HepG2 (cell line): ENCODE results near the gene CDCA5. TPM values are rescaled to one million over a fixed set of nuclear protein-coding genes. Genes with fewer than 3 reads are reported as not detected.
A peak's percentile ranks its signal among the peaks of the same experiment; 100 is the strongest.

Source experiments
- ATAC-seq: fragments of 200-7000 bp; cut with Tn5 transposase; 3 replicates; pipeline ENCODE4 v1.9.1; 2020; ENCODE audit warnings: mild to moderate bottlenecking, moderate library complexity
- BruUV-seq: library from RNA; stranded (reverse); fragments of 400-500 nt; replicated peaks from 2 replicates; lab custom pipeline; 2021; lab: Mats Ljungman, UMichigan
- CTCF ChIA-PET: fragments of 300-600 bp; formaldehyde crosslinking; extraction: SDS; loops from one replicate; lab custom pipeline; 2021; ENCODE audit warnings: low total read pairs, inconsistent platforms, low intra/inter-chr PET ratio; lab: Yijun Ruan, JAX
- POLR2A ChIA-PET: fragments of 350-600 bp; sonication (Branson Sonifier 250); formaldehyde crosslinking; loops from one replicate; lab custom pipeline; 2020; ENCODE audit warnings: antibody characterized with exemption, inconsistent platforms; lab: Yijun Ruan, JAX
- DNase-seq: peaks from one replicate; pipeline ENCODE4 v3.0.0-alpha.2; 2015; ENCODE audit warnings: low spot score
- FAIRE-seq: peaks from 3 replicates; lab custom pipeline; 2011; peaks lifted over from hg19 to GRCh38; lab: Jason Lieb, UNC
- H2AFZ ChIP-seq: one replicate; pipeline ENCODE4 v1.6.1; 2011; ENCODE audit warnings: low read length, inconsistent platforms
- H3K27ac ChIP-seq: fragments of 300-600 bp; 3 replicates; pipeline ENCODE4 v1.8.0; 2011; ENCODE audit warnings: mixed run types, mild to moderate bottlenecking, mixed read lengths, low read length, inconsistent platforms; ENCODE audit not compliant: insufficient read depth; ENCODE audit errors: extremely low read length
- H3K27me3 ChIP-seq, 2 experiments: fragments of 200-600 bp in 1 of 2; 2 replicates in 1 of 2; 3 replicates in 1 of 2; pipeline versions ENCODE4 v1.6.0 to v1.8.0; 2011; ENCODE audit warnings: low read length in 2 of 2, mild to moderate bottlenecking in 2 of 2, moderate library complexity in 2 of 2, inconsistent platforms in 1 of 2; ENCODE audit not compliant: insufficient read depth in 2 of 2, control insufficient read depth in 1 of 2
- H3K36me3 ChIP-seq, 2 experiments: fragments of 200-600 bp in 1 of 2; replicated peaks in 1 of 2; 2 replicates in 1 of 2; 3 replicates in 1 of 2; pipeline versions ENCODE4 v1.5.1 to v1.8.0; 2011; ENCODE audit warnings: low read length in 2 of 2, inconsistent platforms in 1 of 2; ENCODE audit not compliant: insufficient read depth in 2 of 2, control insufficient read depth in 1 of 2
- H3K4me1 ChIP-seq: 2 replicates; pipeline ENCODE4 v1.5.1; 2012; ENCODE audit warnings: low read length, inconsistent platforms; ENCODE audit not compliant: insufficient read depth
- H3K4me2 ChIP-seq: 2 replicates; pipeline ENCODE4 v1.6.0; 2011; ENCODE audit warnings: low read depth, low read length, inconsistent platforms
- H3K4me3 ChIP-seq, 3 experiments: fragments of 200-600 bp in 1 of 3; sonication (generic), shearing (Covaris generic) in 1 of 3; replicated peaks in 1 of 3; 2 replicates each; pipeline ENCODE4 v1.5.1; 2011 to 2016; ENCODE audit warnings: low read length in 3 of 3, inconsistent platforms in 2 of 3, low read depth in 2 of 3, mild to moderate bottlenecking in 2 of 3, control low read depth in 1 of 3, mixed read lengths in 1 of 3; ENCODE audit not compliant: insufficient read depth in 1 of 3
- H3K79me2 ChIP-seq: one replicate; pipeline ENCODE4 v1.6.1; 2011; ENCODE audit warnings: low read length, inconsistent platforms; ENCODE audit not compliant: insufficient read depth
- H3K9ac ChIP-seq: 2 replicates; pipeline ENCODE4 v1.6.0; 2011; ENCODE audit warnings: mild to moderate bottlenecking, low read depth, low read length, inconsistent platforms; ENCODE audit not compliant: insufficient read depth
- H3K9me3 ChIP-seq: 2 replicates; pipeline ENCODE4 v1.5.1; 2012; ENCODE audit warnings: mild to moderate bottlenecking, low read length
- H4K20me1 ChIP-seq: 2 replicates; pipeline ENCODE4 v1.6.0; 2011; ENCODE audit warnings: inconsistent platforms, mild to moderate bottlenecking, low read length, moderate library complexity; ENCODE audit not compliant: insufficient read depth
- ARID5B ChIP-seq: IDR thresholded peaks from 2 replicates; pipeline ENCODE4 v1.4.0; 2020; ENCODE audit warnings: mild to moderate bottlenecking, missing genetic modification reagents
- ASH2L ChIP-seq: fragments of 300-600, 200-600 bp; sonication (generic); IDR thresholded peaks from 2 replicates; pipeline ENCODE4 v1.7.0; 2017; ENCODE audit warnings: low read depth, mild to moderate bottlenecking, moderate library complexity, mixed read lengths, low read length; ENCODE audit not compliant: insufficient read length
- FOXO1 ChIP-seq: sonication (generic); formaldehyde crosslinking; IDR thresholded peaks from 2 replicates; pipeline ENCODE4 v1.4.0; 2020; ENCODE audit warnings: missing genetic modification reagents
- GMEB1 ChIP-seq: sonication (generic); formaldehyde crosslinking; IDR thresholded peaks from 2 replicates; pipeline ENCODE4 v1.5.1; 2020; ENCODE audit warnings: missing genetic modification reagents, mild to moderate bottlenecking, borderline replicate concordance
- PITX1 ChIP-seq: sonication (generic); formaldehyde crosslinking; IDR thresholded peaks from 2 replicates; pipeline ENCODE4 v1.5.1; 2020; ENCODE audit warnings: mild to moderate bottlenecking, missing genetic modification reagents
- TARDBP ChIP-seq: sonication (generic); formaldehyde crosslinking; IDR thresholded peaks from 2 replicates; pipeline ENCODE4 v1.8.0; 2022; ENCODE audit warnings: mild to moderate bottlenecking, missing genetic modification reagents
- ZNF550 ChIP-seq: sonication (generic); formaldehyde crosslinking; IDR thresholded peaks from 2 replicates; pipeline ENCODE4 v1.4.0; 2020; ENCODE audit warnings: mild to moderate bottlenecking, missing genetic modification reagents, borderline replicate concordance
- ZSCAN20 ChIP-seq: sonication (generic); formaldehyde crosslinking; IDR thresholded peaks from 2 replicates; pipeline ENCODE4 v1.4.0; 2020; ENCODE audit warnings: missing genetic modification reagents, mild to moderate bottlenecking, borderline replicate concordance
- ZSCAN22 ChIP-seq: sonication (generic); formaldehyde crosslinking; IDR thresholded peaks from 2 replicates; pipeline ENCODE4 v1.4.0; 2020; ENCODE audit warnings: mild to moderate bottlenecking, missing genetic modification reagents
- WGBS: methylation state at CpG from one replicate; pipeline ENCODE4 v1.1.6; 2017; ENCODE audit warnings: low lambda C conversion rate; 5-methylcytosine and 5-hydroxymethylcytosine counted together
- in situ Hi-C: cut with HindIII; loops from 2 replicates; pipeline ENCODE4 v1.10.0; 2017; ENCODE audit warnings: low pct_unique_long_range_greater_than_20kb; ENCODE audit not compliant: extremely low pct_ligation_motif_present
- intact Hi-C: fragments of 100-400 bp; cut with micrococcal nuclease; formaldehyde crosslinking; loops from one replicate; pipeline ENCODE4 v1.10.0; 2022; ENCODE audit not compliant: unreplicated experiment
- polyA plus RNA-seq, 8 experiments: library from polyadenylated mRNA; depleted of rRNA in 3 of 8; stranded (reverse) in 7 of 8; unstranded in 1 of 8; fragments of >200 nt; fragmentation: Illumina TruSeq in 4 of 8; extraction: Trizol in 4 of 8; gene quantifications; 2 replicates each; pipeline versions ENCODE4 v1.2.1 to v1.2.3, GENCODE V29; 2011 to 2016; ENCODE audit warnings: low read depth in 4 of 8, missing spikeins in 1 of 8, mixed read lengths in 1 of 8; ENCODE audit not compliant: insufficient read depth in 1 of 8
- total RNA-seq, 5 experiments: library from RNA; depleted of rRNA; stranded (reverse); fragments of >200 nt; fragmentation: Illumina TruSeq; extraction: Trizol; gene quantifications; 2 replicates each; pipeline ENCODE4 v1.2.3, GENCODE V29; 2016; ENCODE audit warnings: low read depth in 1 of 5
- TF ChIP-seq, protein P1 (sequence below): fragments of 450-650 bp; IDR thresholded peaks from 2 replicates; pipeline ENCODE4 v1.6.1; 2017; ENCODE audit warnings: mild to moderate bottlenecking

Gene CDCA5
- total and polyA plus RNA-seq, 2 of the 13 experiments (the other 11 are each of a cell fraction or from before 2014, with no cell fraction given): 13.5 to 50.6 TPM

DNA sequence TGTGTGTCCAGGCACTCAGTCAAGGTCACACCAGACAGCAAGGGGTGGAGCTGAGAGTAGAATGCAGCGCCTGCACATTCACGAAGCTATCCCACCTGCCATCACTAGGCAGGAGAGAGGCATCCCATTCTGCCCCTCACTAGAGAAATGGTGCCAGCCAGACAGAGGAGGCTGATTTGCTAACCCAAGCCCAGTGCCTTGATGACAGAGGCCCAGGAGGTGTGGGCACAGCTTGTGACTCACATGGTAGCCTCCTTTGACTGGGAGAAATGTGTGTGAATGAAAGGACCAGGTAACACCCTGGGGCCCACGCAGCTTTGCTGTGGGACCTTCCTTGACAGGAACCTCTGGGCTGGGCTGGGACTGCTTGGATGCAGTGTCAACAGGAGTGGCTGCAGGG is 20.3 kb downstream of the CDCA5 start:
- in situ Hi-C loops: no loop called here
- no peak overlapping the region for H3K27ac ChIP-seq
- no peak overlapping the region for H3K4me2 ChIP-seq
- FAIRE-seq (no peak), DNase-seq (no peak), ATAC-seq (no peak)
- H3K27me3 ChIP-seq: no peaks in the 10 kb centered on the region
- H2AFZ ChIP-seq: no peak overlapping the region
- WGBS: no CpG with 5 or more reads among the region's 3 CpGs
- POLR2A ChIA-PET: interaction anchor here (1.2 kb wide), 3 partner anchors 23 to 72 kb away, joined by 3 to 4 read pairs (median 4); partner anchors contain the start of genes SAC3D1 and SNX15
- H3K36me3 ChIP-seq: no peaks in the 10 kb centered on the region
- no peak overlapping the region for H3K9ac ChIP-seq
- H3K9me3 ChIP-seq: no peaks in the 10 kb centered on the region
- no peak overlapping the region for H3K4me3 ChIP-seq
- intact Hi-C loops: no loop called here
- BruUV-seq: no TSS peak
- TF ChIP-seq ZSCAN22 (CRISPR knock-in tag) (peak; percentile 85), GMEB1 (CRISPR knock-in tag) (no peak), ZSCAN20 (CRISPR knock-in tag) (no peak), FOXO1 (CRISPR knock-in tag) (no peak), TARDBP (CRISPR knock-in tag) (no peak), ZNF550 (CRISPR knock-in tag) (no peak), PITX1 (CRISPR knock-in tag) (0 out of 2 replicates have a peak, but pooled peaks have one; percentile 39), ARID5B (CRISPR knock-in tag) (no peak), ASH2L (no peak)
- TF ChIP-seq, protein P1, sequence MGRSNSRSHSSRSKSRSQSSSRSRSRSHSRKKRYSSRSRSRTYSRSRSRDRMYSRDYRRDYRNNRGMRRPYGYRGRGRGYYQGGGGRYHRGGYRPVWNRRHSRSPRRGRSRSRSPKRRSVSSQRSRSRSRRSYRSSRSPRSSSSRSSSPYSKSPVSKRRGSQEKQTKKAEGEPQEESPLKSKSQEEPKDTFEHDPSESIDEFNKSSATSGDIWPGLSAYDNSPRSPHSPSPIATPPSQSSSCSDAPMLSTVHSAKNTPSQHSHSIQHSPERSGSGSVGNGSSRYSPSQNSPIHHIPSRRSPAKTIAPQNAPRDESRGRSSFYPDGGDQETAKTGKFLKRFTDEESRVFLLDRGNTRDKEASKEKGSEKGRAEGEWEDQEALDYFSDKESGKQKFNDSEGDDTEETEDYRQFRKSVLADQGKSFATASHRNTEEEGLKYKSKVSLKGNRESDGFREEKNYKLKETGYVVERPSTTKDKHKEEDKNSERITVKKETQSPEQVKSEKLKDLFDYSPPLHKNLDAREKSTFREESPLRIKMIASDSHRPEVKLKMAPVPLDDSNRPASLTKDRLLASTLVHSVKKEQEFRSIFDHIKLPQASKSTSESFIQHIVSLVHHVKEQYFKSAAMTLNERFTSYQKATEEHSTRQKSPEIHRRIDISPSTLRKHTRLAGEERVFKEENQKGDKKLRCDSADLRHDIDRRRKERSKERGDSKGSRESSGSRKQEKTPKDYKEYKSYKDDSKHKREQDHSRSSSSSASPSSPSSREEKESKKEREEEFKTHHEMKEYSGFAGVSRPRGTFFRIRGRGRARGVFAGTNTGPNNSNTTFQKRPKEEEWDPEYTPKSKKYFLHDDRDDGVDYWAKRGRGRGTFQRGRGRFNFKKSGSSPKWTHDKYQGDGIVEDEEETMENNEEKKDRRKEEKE: no peak
- no peaks in the 10 kb centered on the region for H3K79me2 ChIP-seq
- H3K4me1 ChIP-seq: peaks cover 63% of the 10 kb centered on the region
- CTCF ChIA-PET: no interaction called here
- no peaks in the 10 kb centered on the region for H4K20me1 ChIP-seq
